ENCODE results near the gene DIDO1. TPM values are rescaled to one million over a fixed set of nuclear protein-coding genes. Genes with fewer than 3 reads are reported as not detected.

Gene DIDO1
- total RNA-seq (2014; rRNA removed; shearing (Covaris generic)) = 65.1 and 69.2 TPM in 2 replicates
- total RNA-seq (2022) = 70.6 and 79.0 TPM in 2 replicates
- Bru-seq, nascent RNA = percentile 89 among the genes with signal in this experiment
- percentile 90 among the genes with signal in this experiment for BruChase-seq, experiment 1, labeled RNA remaining after a 6-hour chase
- BruChase-seq, experiment 2, labeled RNA remaining after a 2-hour chase = percentile 92 among the genes with signal in this experiment
- long read RNA-seq, full-length matches to known transcripts = 39 of 102 reads
- long read RNA-seq, partial matches to known transcripts = 26 of 102 reads
- long read RNA-seq, other reads (novel, unspliced or antisense) = 37 of 102 reads

GRCh38 chr20:62926229-62927127 is at the start of gene DIDO1:
Gene DIDO1 (minus strand): TSS chr20:62926505.
- peak; percentile 93 for DNase-seq (ENCODE audit: low spot score)
- ChIA-PET CTCF (ENCODE audit: unreplicated experiment) (no interaction called here), POLR2A (interaction anchor here (1.1 kb wide), 2 partner anchors 9 to 28 kb away, joined by 4 to 5 read pairs; no protein-coding TSS in a partner anchor)
- peaks cover 43% of the 10 kb centered on the region for H4K20me1 ChIP-seq (ENCODE audit: insufficient read depth, low read length)
- H2AFZ ChIP-seq (ENCODE audit: low read length) = no peak within 1 kb of the TSS
- intact Hi-C loops (cut with micrococcal nuclease; ENCODE audit: unreplicated experiment) = loop anchor here (1.0 kb wide), 1 partner anchor 19 kb away; no protein-coding TSS in a partner anchor
- no peak for TF ChIP-seq EZH2phosphoT487 (IDR thresholded peaks at IDR 0.05; ENCODE audit: borderline replicate concordance, low read depth, low read length)
- TF ChIP-seq CTCF (conservative IDR thresholded peaks at IDR 0.05; ENCODE audit: low read length) = peak; percentile 62
- H3K4me2 ChIP-seq (ENCODE audit: low read length) = peak within 1 kb of the TSS; percentile 98
- peaks cover 29% of the 10 kb centered on the region; the same call in 1 of the 2 replicates for H3K36me3 ChIP-seq (ENCODE audit: insufficient read depth, low read length)
- peak within 1 kb of the TSS; percentile 89 for H3K27ac ChIP-seq (ENCODE audit: low read depth, low read length, poor library complexity, severe bottlenecking)
- H3K4me3 ChIP-seq (ENCODE audit: low read depth, low read length, poor library complexity, severe bottlenecking) = peak within 1 kb of the TSS; percentile 92
- H3K9me3 ChIP-seq (ENCODE audit: low read length) = no peaks in the 10 kb centered on the region
- peaks cover 92% of the 10 kb centered on the region for H3K79me2 ChIP-seq (ENCODE audit: insufficient read depth, low read depth, low read length)
- H3K9me2 ChIP-seq (ENCODE audit: insufficient read depth, low read length) = no peaks in the 10 kb centered on the region
- H3K4me1 ChIP-seq (ENCODE audit: insufficient read depth, low read length, poor library complexity, severe bottlenecking) = peaks cover 83% of the 10 kb centered on the region
- BruUV-seq (replicated peaks) = no TSS peak

- Histone ChIP-seq H4K20me1 (ENCODE audit: insufficient read depth, low read length) (no peaks in the 10 kb centered on the region), H3K27ac (ENCODE audit: low read depth, low read length, poor library complexity, severe bottlenecking) (no peak overlapping the region), H3K9me2 (ENCODE audit: insufficient read depth, low read length) (no peaks in the 10 kb centered on the region), H2AFZ (ENCODE audit: low read length) (no peak overlapping the region), H3K9me3 (ENCODE audit: low read length) (no peaks in the 10 kb centered on the region), H3K4me3 (ENCODE audit: low read depth, low read length, poor library complexity, severe bottlenecking) (no peak overlapping the region), H3K4me1 (ENCODE audit: insufficient read depth, low read length, poor library complexity, severe bottlenecking) (peaks cover 18% of the 10 kb centered on the region), H3K4me2 (ENCODE audit: low read length) (no peak overlapping the region), H3K36me3 (ENCODE audit: insufficient read depth, low read length) (no peaks in the 10 kb centered on the region), H3K79me2 (ENCODE audit: insufficient read depth, low read depth, low read length) (no peaks in the 10 kb centered on the region)
- no peak for DNase-seq (ENCODE audit: low spot score)
- BruUV-seq (replicated peaks) = no TSS peak
- ChIA-PET CTCF (ENCODE audit: unreplicated experiment) (no interaction called here), POLR2A (no interaction called here)
- TF ChIP-seq EZH2phosphoT487 (IDR thresholded peaks at IDR 0.05; ENCODE audit: borderline replicate concordance, low read depth, low read length) = no peak
- no peak for TF ChIP-seq CTCF (conservative IDR thresholded peaks at IDR 0.05; ENCODE audit: low read length)
- intact Hi-C loops (cut with micrococcal nuclease; ENCODE audit: unreplicated experiment) = no loop called here
These were observed 49.0 kb upstream of the DIDO1 start for GRCh38 chr20:62975251-62975760.
